ENCODE results near the gene RNF182.

RNF182 gene

DNA sequence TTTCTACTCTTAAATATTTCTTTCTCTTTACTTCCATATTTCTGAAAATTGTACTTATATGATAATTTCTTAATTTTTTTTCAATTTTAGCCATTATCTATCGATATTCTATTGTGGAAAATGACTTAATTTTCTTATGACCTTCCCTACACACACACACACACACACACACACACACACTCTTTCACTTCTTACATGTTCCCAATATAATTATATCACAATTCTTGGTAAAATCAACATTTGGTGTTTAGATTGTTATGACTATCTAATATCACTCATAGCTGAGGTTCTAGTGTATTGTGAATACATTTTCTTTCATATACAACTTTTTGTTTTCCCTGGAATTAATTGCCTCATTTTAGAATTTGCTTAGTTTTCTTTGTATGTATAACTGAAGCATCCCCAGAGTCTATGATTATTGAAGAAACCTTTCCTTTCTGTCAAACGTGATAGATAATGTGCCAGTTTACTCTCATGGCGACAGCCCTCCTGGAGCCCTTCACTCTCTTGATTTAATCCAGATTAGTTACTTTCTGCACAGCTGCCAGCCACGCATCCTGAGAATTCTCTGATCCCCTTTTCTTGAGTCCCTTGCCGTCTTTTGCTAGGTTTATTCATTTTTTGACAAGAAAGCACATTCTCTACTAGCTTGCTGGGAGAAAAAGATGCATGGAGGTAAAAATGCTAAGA, 63.4 kb downstream of the RNF182 start:
- no peak overlapping the region for H2BK15ac ChIP-seq (ENCODE audit: low read length)
- no peak overlapping the region for H2BK5ac ChIP-seq (ENCODE audit: low read length)
- no peak overlapping the region for H3K9ac ChIP-seq (ENCODE audit: low read depth, low read length, poor library complexity)
- no peaks in the 10 kb centered on the region for H3K9me3 ChIP-seq (replicated peaks in 1 of 2; ENCODE audit: control insufficient read depth in 2 of 2, insufficient read depth in 1 of 2, low read depth in 1 of 2, low read length in 2 of 2)
- H3K4me2 ChIP-seq (ENCODE audit: insufficient read depth, low read length, poor library complexity, severe bottlenecking), result no peak overlapping the region
- H3K14ac ChIP-seq (ENCODE audit: low read length), result no peak overlapping the region
- no peak overlapping the region for H4K91ac ChIP-seq (ENCODE audit: low read depth, low read length, poor library complexity)
- H3K4me3 ChIP-seq (ENCODE audit: low read length in 2 of 2), result no peak overlapping the region
- no peak for DNase-seq (ENCODE audit: low spot score)
- no peaks in the 10 kb centered on the region for H3K79me1 ChIP-seq (ENCODE audit: low read depth, low read length)
- peaks cover 0 to 1% of the 10 kb centered on the region in 2 donors for H3K4me1 ChIP-seq (ENCODE audit: control insufficient read depth in 2 of 2, insufficient read depth in 1 of 2, low read depth in 1 of 2, low read length in 2 of 2)
- H3K27me3 ChIP-seq (ENCODE audit: control insufficient read depth in 3 of 3, insufficient read depth in 3 of 3, low read depth in 1 of 3, low read length in 3 of 3), result no peaks in the 10 kb centered on the region
- H3K36me3 ChIP-seq (replicated peaks in 1 of 2; ENCODE audit: control insufficient read depth in 2 of 2, insufficient read depth in 2 of 2, low read length in 2 of 2), result no peaks in the 10 kb centered on the region
- H3K18ac ChIP-seq (ENCODE audit: low read length), result no peak overlapping the region
- no peak overlapping the region for H4K8ac ChIP-seq (ENCODE audit: low read depth, low read length)
- H3K23ac ChIP-seq (ENCODE audit: low read depth, low read length, poor library complexity), result no peak overlapping the region
- no peak overlapping the region for H2BK12ac ChIP-seq (ENCODE audit: low read length)
- no peak overlapping the region for H3K27ac ChIP-seq (replicated peaks; ENCODE audit: low read length)
- WGBS, 2 donors (ENCODE audit: extremely low coverage in 2 of 2, insufficient read length in 2 of 2, insufficient replicate concordance in 1 of 2), result no CpG with 5 or more reads among the region's 5 CpGs
- no peak overlapping the region for H2BK120ac ChIP-seq (ENCODE audit: low read depth, low read length)
- H3K4ac ChIP-seq (ENCODE audit: low read length), result no peak overlapping the region
- H2AK5ac ChIP-seq (ENCODE audit: low read depth, low read length), result no peak overlapping the region
- H2AFZ ChIP-seq (ENCODE audit: low read length), result no peak overlapping the region

DNA sequence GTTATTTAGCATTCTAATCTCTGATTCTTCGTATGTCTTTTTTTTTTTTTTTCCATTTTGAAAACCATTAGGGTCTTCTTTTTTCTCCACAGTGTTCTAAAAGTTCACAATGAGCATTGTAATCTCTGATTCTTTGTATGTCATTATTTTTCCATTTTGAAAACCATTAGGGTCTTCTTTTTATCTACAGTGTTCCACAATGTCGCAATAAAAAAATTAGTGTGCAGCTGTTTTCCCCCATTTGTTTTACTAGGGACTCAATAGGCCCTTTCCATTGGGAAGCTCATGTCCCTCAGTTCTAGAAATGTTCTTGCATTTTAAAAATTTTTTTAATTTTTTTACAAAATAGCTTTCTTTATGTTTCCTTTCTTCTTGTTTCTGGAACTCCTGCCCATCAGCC, 64.2 kb downstream of the RNF182 start:
- no peak overlapping the region for H2BK15ac ChIP-seq (ENCODE audit: low read length)
- H3K4me2 ChIP-seq (ENCODE audit: insufficient read depth, low read length, poor library complexity, severe bottlenecking), result no peak overlapping the region
- peaks cover 0 to 1% of the 10 kb centered on the region in 2 donors for H3K4me1 ChIP-seq (ENCODE audit: control insufficient read depth in 2 of 2, insufficient read depth in 1 of 2, low read depth in 1 of 2, low read length in 2 of 2)
- H3K79me1 ChIP-seq (ENCODE audit: low read depth, low read length), result no peaks in the 10 kb centered on the region
- H3K4me3 ChIP-seq (ENCODE audit: low read length in 2 of 2), result no peak overlapping the region
- H2BK12ac ChIP-seq (ENCODE audit: low read length), result no peak overlapping the region
- H3K27ac ChIP-seq (replicated peaks; ENCODE audit: low read length), result no peak overlapping the region
- no peak overlapping the region for H2BK120ac ChIP-seq (ENCODE audit: low read depth, low read length)
- no peak overlapping the region for H3K18ac ChIP-seq (ENCODE audit: low read length)
- no peak overlapping the region for H2AK5ac ChIP-seq (ENCODE audit: low read depth, low read length)
- no peak overlapping the region for H2AFZ ChIP-seq (ENCODE audit: low read length)
- no peak overlapping the region for H2BK5ac ChIP-seq (ENCODE audit: low read length)
- no peak overlapping the region for H3K9ac ChIP-seq (ENCODE audit: low read depth, low read length, poor library complexity)
- no CpG with 5 or more reads among the region's 2 CpGs for WGBS, 2 donors (ENCODE audit: extremely low coverage in 2 of 2, insufficient read length in 2 of 2, insufficient replicate concordance in 1 of 2)
- DNase-seq (ENCODE audit: low spot score), result no peak
- H3K9me3 ChIP-seq (replicated peaks in 1 of 2; ENCODE audit: control insufficient read depth in 2 of 2, insufficient read depth in 1 of 2, low read depth in 1 of 2, low read length in 2 of 2), result no peaks in the 10 kb centered on the region
- no peaks in the 10 kb centered on the region for H3K27me3 ChIP-seq (ENCODE audit: control insufficient read depth in 3 of 3, insufficient read depth in 3 of 3, low read depth in 1 of 3, low read length in 3 of 3)
- no peak overlapping the region for H3K14ac ChIP-seq (ENCODE audit: low read length)
- H3K23ac ChIP-seq (ENCODE audit: low read depth, low read length, poor library complexity), result no peak overlapping the region
- H4K91ac ChIP-seq (ENCODE audit: low read depth, low read length, poor library complexity), result no peak overlapping the region
- H3K36me3 ChIP-seq (replicated peaks in 1 of 2; ENCODE audit: control insufficient read depth in 2 of 2, insufficient read depth in 2 of 2, low read length in 2 of 2), result no peaks in the 10 kb centered on the region
- H4K8ac ChIP-seq (ENCODE audit: low read depth, low read length), result no peak overlapping the region
- no peak overlapping the region for H3K4ac ChIP-seq (ENCODE audit: low read length)

DNA sequence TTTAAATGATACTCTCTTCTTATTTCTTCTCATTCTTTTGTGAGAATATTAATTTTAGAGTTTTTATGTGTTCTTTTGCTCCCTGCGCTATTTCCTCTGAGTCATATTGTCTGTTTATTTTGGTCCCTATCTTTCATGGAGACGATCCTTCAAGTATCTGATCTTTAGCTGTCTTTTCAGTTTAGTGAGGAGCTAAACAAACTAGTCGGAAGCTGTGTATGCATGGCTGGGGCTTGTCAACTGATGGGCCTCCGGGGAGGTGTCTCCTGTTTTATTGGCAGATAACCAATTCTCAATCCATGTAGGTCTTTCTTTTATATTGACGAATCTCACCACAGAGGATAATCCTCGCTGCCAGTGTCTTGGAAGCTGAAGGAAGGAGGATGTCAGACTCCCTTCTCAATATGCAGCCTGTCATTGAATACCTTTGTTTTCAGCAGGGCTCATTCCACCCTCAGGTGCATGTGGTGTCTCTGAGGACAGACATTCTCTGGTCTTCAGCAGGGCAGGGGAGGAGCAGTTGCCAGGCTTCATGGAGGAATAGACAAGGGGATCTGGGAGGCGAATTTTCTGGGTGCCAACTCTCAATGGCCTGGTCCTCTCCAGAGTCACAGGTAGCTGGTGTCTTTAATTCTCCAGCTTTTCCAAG, 64.9 kb downstream of the RNF182 start:
- no peak overlapping the region for H3K4ac ChIP-seq (ENCODE audit: low read length)
- H3K9me3 ChIP-seq (replicated peaks in 1 of 2; ENCODE audit: control insufficient read depth in 2 of 2, insufficient read depth in 1 of 2, low read depth in 1 of 2, low read length in 2 of 2), result no peaks in the 10 kb centered on the region
- H2BK120ac ChIP-seq (ENCODE audit: low read depth, low read length), result no peak overlapping the region
- no peak overlapping the region for H3K18ac ChIP-seq (ENCODE audit: low read length)
- no peak overlapping the region for H2BK15ac ChIP-seq (ENCODE audit: low read length)
- H3K4me1 ChIP-seq (ENCODE audit: control insufficient read depth in 2 of 2, insufficient read depth in 1 of 2, low read depth in 1 of 2, low read length in 2 of 2), result peaks cover 0 to 1% of the 10 kb centered on the region in 2 donors
- H3K23ac ChIP-seq (ENCODE audit: low read depth, low read length, poor library complexity), result no peak overlapping the region
- H2BK12ac ChIP-seq (ENCODE audit: low read length), result no peak overlapping the region
- no peak overlapping the region for H3K9ac ChIP-seq (ENCODE audit: low read depth, low read length, poor library complexity)
- no peak overlapping the region for H2AK5ac ChIP-seq (ENCODE audit: low read depth, low read length)
- H4K8ac ChIP-seq (ENCODE audit: low read depth, low read length), result no peak overlapping the region
- WGBS, 2 donors (ENCODE audit: extremely low coverage in 2 of 2, insufficient read length in 2 of 2, insufficient replicate concordance in 1 of 2), result no CpG with 5 or more reads among the region's 7 CpGs
- H3K36me3 ChIP-seq (replicated peaks in 1 of 2; ENCODE audit: control insufficient read depth in 2 of 2, insufficient read depth in 2 of 2, low read length in 2 of 2), result no peaks in the 10 kb centered on the region
- H2BK5ac ChIP-seq (ENCODE audit: low read length), result no peak overlapping the region
- no peak for DNase-seq (ENCODE audit: low spot score)
- H3K14ac ChIP-seq (ENCODE audit: low read length), result no peak overlapping the region
- H2AFZ ChIP-seq (ENCODE audit: low read length), result no peak overlapping the region
- no peak overlapping the region for H4K91ac ChIP-seq (ENCODE audit: low read depth, low read length, poor library complexity)
- no peak overlapping the region for H3K4me2 ChIP-seq (ENCODE audit: insufficient read depth, low read length, poor library complexity, severe bottlenecking)
- no peaks in the 10 kb centered on the region for H3K79me1 ChIP-seq (ENCODE audit: low read depth, low read length)
- no peaks in the 10 kb centered on the region for H3K27me3 ChIP-seq (ENCODE audit: control insufficient read depth in 3 of 3, insufficient read depth in 3 of 3, low read depth in 1 of 3, low read length in 3 of 3)
- no peak overlapping the region for H3K4me3 ChIP-seq (ENCODE audit: low read length in 2 of 2)
- no peak overlapping the region for H3K27ac ChIP-seq (replicated peaks; ENCODE audit: low read length)

DNA sequence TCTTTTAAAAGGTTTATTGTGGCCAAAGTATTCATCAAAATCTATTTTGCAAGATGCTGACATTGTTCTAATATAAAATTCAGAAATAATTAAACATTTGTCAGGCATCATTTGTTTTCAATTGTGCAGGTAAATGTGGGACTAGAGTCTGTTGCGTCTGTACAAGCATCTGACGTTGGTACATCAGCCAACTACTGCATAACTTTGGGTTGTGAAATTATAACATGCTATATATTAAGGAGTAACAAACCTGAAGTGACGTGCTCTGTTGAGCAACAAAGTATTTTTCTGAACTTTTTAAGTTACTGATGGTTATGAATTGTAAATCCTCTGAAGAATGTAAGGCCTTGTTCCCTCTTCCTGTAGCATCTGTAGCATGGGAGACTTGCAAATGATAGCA, 66.0 kb downstream of the RNF182 start:
- no peak overlapping the region for H3K9ac ChIP-seq (ENCODE audit: low read depth, low read length, poor library complexity)
- no peak overlapping the region for H3K4me2 ChIP-seq (ENCODE audit: insufficient read depth, low read length, poor library complexity, severe bottlenecking)
- WGBS, 2 donors (ENCODE audit: extremely low coverage in 2 of 2, insufficient read length in 2 of 2, insufficient replicate concordance in 1 of 2), result no CpG with 5 or more reads among the region's 3 CpGs
- no peaks in the 10 kb centered on the region for H3K36me3 ChIP-seq (replicated peaks in 1 of 2; ENCODE audit: control insufficient read depth in 2 of 2, insufficient read depth in 2 of 2, low read length in 2 of 2)
- H2BK15ac ChIP-seq (ENCODE audit: low read length), result no peak overlapping the region
- H3K79me1 ChIP-seq (ENCODE audit: low read depth, low read length), result no peaks in the 10 kb centered on the region
- no peak overlapping the region for H3K23ac ChIP-seq (ENCODE audit: low read depth, low read length, poor library complexity)
- no peak overlapping the region for H3K4me3 ChIP-seq (ENCODE audit: low read length in 2 of 2)
- no peak overlapping the region for H3K18ac ChIP-seq (ENCODE audit: low read length)
- H2BK5ac ChIP-seq (ENCODE audit: low read length), result no peak overlapping the region
- H2BK120ac ChIP-seq (ENCODE audit: low read depth, low read length), result no peak overlapping the region
- no peak overlapping the region for H2AK5ac ChIP-seq (ENCODE audit: low read depth, low read length)
- no peak overlapping the region for H2BK12ac ChIP-seq (ENCODE audit: low read length)
- H4K8ac ChIP-seq (ENCODE audit: low read depth, low read length), result no peak overlapping the region
- no peak overlapping the region for H2AFZ ChIP-seq (ENCODE audit: low read length)
- no peak for DNase-seq (ENCODE audit: low spot score)
- peaks cover 0 to 1% of the 10 kb centered on the region in 2 donors for H3K4me1 ChIP-seq (ENCODE audit: control insufficient read depth in 2 of 2, insufficient read depth in 1 of 2, low read depth in 1 of 2, low read length in 2 of 2)
- no peak overlapping the region for H3K27ac ChIP-seq (replicated peaks; ENCODE audit: low read length)
- H3K14ac ChIP-seq (ENCODE audit: low read length), result no peak overlapping the region
- H3K9me3 ChIP-seq (replicated peaks in 1 of 2; ENCODE audit: control insufficient read depth in 2 of 2, insufficient read depth in 1 of 2, low read depth in 1 of 2, low read length in 2 of 2), result no peaks in the 10 kb centered on the region
- no peaks in the 10 kb centered on the region for H3K27me3 ChIP-seq (ENCODE audit: control insufficient read depth in 3 of 3, insufficient read depth in 3 of 3, low read depth in 1 of 3, low read length in 3 of 3)
- H3K4ac ChIP-seq (ENCODE audit: low read length), result no peak overlapping the region
- H4K91ac ChIP-seq (ENCODE audit: low read depth, low read length, poor library complexity), result no peak overlapping the region

All from neuronal stem cell (in vitro differentiated cells).